HCT116 (cell line): ENCODE data around the gene HOXA11.

Experiments
- CTCF ChIP-seq, 3 experiments: fragments of 200-600 bp in 1 of 3; sonication (generic) in 1 of 3; IDR thresholded peaks in 2 of 3; conservative IDR thresholded peaks in 1 of 3; 2 replicates each; pipeline ENCODE4 v1.5.1; 2012 to 2017; ENCODE audit warnings: low read depth in 2 of 3, low read length in 2 of 3, antibody characterized with exemption in 1 of 3, borderline replicate concordance in 1 of 3, control low read depth in 1 of 3, mild to moderate bottlenecking in 1 of 3, mixed read lengths in 1 of 3, mixed run types in 1 of 3, moderate library complexity in 1 of 3; ENCODE audit not compliant: insufficient read depth in 1 of 3
- EGR1 ChIP-seq: IDR thresholded peaks from 2 replicates; pipeline ENCODE4 v1.6.1; 2012; ENCODE audit warnings: low read depth
- EZH2 ChIP-seq: fragments of 200-600 bp; sonication (generic); IDR thresholded peaks from 2 replicates; pipeline ENCODE4 v1.6.1; 2017; ENCODE audit warnings: antibody characterized with exemption, mixed run types
- JUND ChIP-seq: IDR thresholded peaks from 2 replicates; pipeline ENCODE4 v1.6.1; 2012
- POLR2A ChIP-seq: IDR thresholded peaks from 2 replicates; pipeline ENCODE4 v1.7.0; 2011; ENCODE audit warnings: borderline replicate concordance; ENCODE audit not compliant: insufficient read depth, insufficient read length; ENCODE audit errors: extremely low read depth
- ZNF274 ChIP-seq: fragments of 200-500 bp; sonication (Bioruptor generic); IDR thresholded peaks from 2 replicates; pipeline ENCODE4 v1.6.1; 2014; ENCODE audit warnings: mild to moderate bottlenecking, low read depth, low read length, inconsistent platforms

GRCh38 chr7:27131390-27131819, 53.6 kb downstream of the HOXA11 start:
- TF ChIP-seq CTCF (IDR thresholded peaks at IDR 0.05 in 2 of 3, conservative IDR thresholded peaks at IDR 0.05 in 1 of 3; ENCODE audit: borderline replicate concordance in 1 of 3, insufficient read depth in 1 of 3, low read depth in 2 of 3, low read length in 2 of 3) (no peak), POLR2A (no peak), EZH2 (no peak), ZNF274 (no peak), EGR1 (no peak), JUND (no peak)
